H4 (cell line): ENCODE measurements around the gene RPL41. TPM values are rescaled to one million over a fixed set of nuclear protein-coding genes. Genes with fewer than 3 reads are reported as not detected.

Experiments
- total RNA-seq: library from RNA; depleted of rRNA; stranded (reverse); fragments of >200 nt; shearing (Covaris generic); gene quantifications from 2 replicates; pipeline ENCODE4 v1.2.3, GENCODE V29; 2014; rRNA removed

RPL41 gene
- total RNA-seq, 1 experiment from 2014 or later: 3,847 TPM

Other genes with a start within 250 kb of the RPL41 start
- gene PYM1, start 188.7 kb upstream of the RPL41 start, total RNA-seq: 36.1 and 47.4 TPM in 2 replicates
- gene DGKA, start 185.5 kb upstream of the RPL41 start, total RNA-seq: 5.5 and 11.1 TPM in 2 replicates
- 0.43 and 0.87 TPM in 2 replicates for gene PMEL, start 150.6 kb upstream of the RPL41 start, total RNA-seq
- gene CDK2, start 149.8 kb upstream of the RPL41 start, total RNA-seq: 66.3 and 67.3 TPM in 2 replicates
- 46.9 and 47.7 TPM in 2 replicates for gene RAB5B, start 142.6 kb upstream of the RPL41 start, total RNA-seq
- 16.7 and 25.9 TPM in 2 replicates for gene SUOX, start 119.4 kb upstream of the RPL41 start, total RNA-seq
- gene IKZF4, start 95.6 kb upstream of the RPL41 start, total RNA-seq: 0.39 and 0.89 TPM in 2 replicates
- gene RPS26, start 74.7 kb upstream of the RPL41 start, total RNA-seq: 1,414 and 1,870 TPM in 2 replicates
- gene ERBB3, start 36.5 kb upstream of the RPL41 start, total RNA-seq: 0.31 and 0.45 TPM in 2 replicates
- 203 and 227 TPM in 2 replicates for gene PA2G4, start 12.1 kb upstream of the RPL41 start, total RNA-seq
- gene ZC3H10, start 1.6 kb downstream of the RPL41 start, total RNA-seq: 1.9 and 2.4 TPM in 2 replicates
- gene ESYT1, start 11.6 kb downstream of the RPL41 start, total RNA-seq: 62.9 and 80.8 TPM in 2 replicates
- gene MYL6B, start 36.0 kb downstream of the RPL41 start, total RNA-seq: 88.0 and 129 TPM in 2 replicates
- gene MYL6, start 41.7 kb downstream of the RPL41 start, total RNA-seq: 2,426 and 2,616 TPM in 2 replicates
- 19.6 and 22.9 TPM in 2 replicates for gene SMARCC2, start 72.8 kb downstream of the RPL41 start, total RNA-seq
- gene RNF41, start 105.3 kb downstream of the RPL41 start, total RNA-seq: 55.1 and 62.8 TPM in 2 replicates
- 65.8 and 87.5 TPM in 2 replicates for gene NABP2, start 107.7 kb downstream of the RPL41 start, total RNA-seq
- gene SLC39A5, start 113.4 kb downstream of the RPL41 start, total RNA-seq: not detected in 2 replicates
- 13.4 and 15.4 TPM in 2 replicates for gene ANKRD52, start 141.8 kb downstream of the RPL41 start, total RNA-seq
- gene COQ10A, start 150.3 kb downstream of the RPL41 start, total RNA-seq: 4.5 and 8.1 TPM in 2 replicates
- gene CS, start 183.7 kb downstream of the RPL41 start, total RNA-seq: 122 and 155 TPM in 2 replicates
- 142 and 167 TPM in 2 replicates for gene CNPY2, start 199.4 kb downstream of the RPL41 start, total RNA-seq
- 11.8 and 16.4 TPM in 2 replicates for gene PAN2, start 217.4 kb downstream of the RPL41 start, total RNA-seq
- gene IL23A, start 222.3 kb downstream of the RPL41 start, total RNA-seq: 0.23 TPM in 1 of 2 replicates, not detected in the other
- gene STAT2, start 243.5 kb downstream of the RPL41 start, total RNA-seq: 125 and 159 TPM in 2 replicates
- gene APOF, start 246.2 kb downstream of the RPL41 start, total RNA-seq: not detected in 2 replicates